Spleen (tissue), 13 donors: ENCODE results near the gene DEF6. TPM values are rescaled to one million over a fixed set of nuclear protein-coding genes. Genes with fewer than 3 reads are reported as not detected.

Experiments
- DNase-seq: peaks from one replicate; pipeline ENCODE4 v3.0.0-alpha.2; 2020
- H3K27ac ChIP-seq, 8 donors: fragments of 200-600 bp; sonication (generic) in 7 of 8; 1 replicate in 4 of 8; 2 replicates in 4 of 8; pipeline versions ENCODE4 v1.5.0 to v1.8.0; 2016 to 2021; ENCODE audit warnings: inconsistent platforms in 4 of 8, mild to moderate bottlenecking in 4 of 8, moderate library complexity in 1 of 8
- H3K27me3 ChIP-seq, 7 donors: fragments of 200-600 bp; sonication (generic) in 6 of 7; replicated peaks in 1 of 7; 1 replicate in 4 of 7; 2 replicates in 3 of 7; pipeline versions ENCODE4 v1.5.0 to v1.8.0; 2016 to 2021; ENCODE audit warnings: inconsistent platforms in 3 of 7, mild to moderate bottlenecking in 1 of 7
- H3K36me3 ChIP-seq, 6 donors: fragments of 200-600 bp; sonication (generic) in 5 of 6; 1 replicate in 4 of 6; 2 replicates in 2 of 6; pipeline versions ENCODE4 v1.5.0 to v1.8.0; 2016 to 2021; ENCODE audit warnings: inconsistent platforms in 2 of 6
- H3K4me1 ChIP-seq, 6 donors: fragments of 200-600 bp; sonication (generic) in 5 of 6; 1 replicate in 3 of 6; 2 replicates in 3 of 6; pipeline versions ENCODE4 v1.5.0 to v1.8.0; 2016 to 2021; ENCODE audit warnings: inconsistent platforms in 3 of 6
- H3K4me3 ChIP-seq, 8 donors: fragments of 200-600 bp; sonication (generic) in 7 of 8; 1 replicate in 4 of 8; 2 replicates in 4 of 8; pipeline versions ENCODE4 v1.5.0 to v1.8.0; 2016 to 2021; ENCODE audit warnings: inconsistent platforms in 4 of 8, mild to moderate bottlenecking in 4 of 8, moderate library complexity in 2 of 8
- H3K9me3 ChIP-seq, 8 donors: fragments of 200-600 bp; sonication (generic) in 7 of 8; 1 replicate in 4 of 8; 2 replicates in 4 of 8; pipeline versions ENCODE4 v1.5.0 to v1.8.0; 2016 to 2021; ENCODE audit warnings: inconsistent platforms in 4 of 8
- CTCF ChIP-seq, 11 experiments: fragments of 200-600 bp in 7 of 11; fragments of 450-650 bp in 4 of 11; sonication (generic) in 4 of 11; IDR thresholded peaks in 8 of 11; conservative IDR thresholded peaks in 3 of 11; 1 replicate in 7 of 11; 2 replicates in 4 of 11; pipeline versions ENCODE4 v1.4.0 to v1.8.0; 2016 to 2021; ENCODE audit warnings: antibody characterized with exemption in 11 of 11, inconsistent platforms in 4 of 11, mild to moderate bottlenecking in 1 of 11
- POLR2A ChIP-seq, 3 donors: fragments of 450-650 bp; IDR thresholded peaks; one replicate each; pipeline ENCODE4 v1.5.1; 2017; ENCODE audit warnings: antibody characterized with exemption in 3 of 3, mild to moderate bottlenecking in 1 of 3
- POLR2AphosphoS5 ChIP-seq, 3 donors: sonication (generic); formaldehyde crosslinking; IDR thresholded peaks; one replicate each; pipeline ENCODE4 v1.5.1; 2017; ENCODE audit warnings: antibody characterized with exemption in 3 of 3
- WGBS, 5 donors: extraction: QIAGEN DNeasy Blood & Tissue Kit in 3 of 5; methylation state at CpG; one replicate each; pipeline versions ENCODE4 v1.1.5 to v1.1.7; 2013 to 2018; 5-methylcytosine and 5-hydroxymethylcytosine counted together
- intact Hi-C: fragments of 100-400 bp; cut with DNase I; formaldehyde crosslinking; loops from one replicate; pipeline ENCODE4 v1.15.0; 2023; ENCODE audit warnings: low total_unique reads
- long read RNA-seq, 2 donors: transcript quantifications; one replicate each; lab custom pipeline, GENCODE V29; 2026
- polyA plus RNA-seq, 3 donors: library from polyadenylated mRNA; stranded (reverse); fragments of 200-250 nt; gene quantifications; one replicate each; pipeline ENCODE4 v1.2.1, GENCODE V29; 2013
- total RNA-seq, 7 donors: library from RNA; depleted of rRNA in 3 of 7; stranded (reverse); fragments of >200 nt in 3 of 7; fragmentation: NEBNext Ultra II Directional in 4 of 7; extraction: Animal tissue kit (Norgen Biotek cat#: 25700) in 4 of 7; gene quantifications; one replicate each; pipeline versions ENCODE4 v1.1.0 to v1.2.1, GENCODE V29; 2016 to 2021
- donor health status: healthy with polysubstance abuse.
- donor health status: DM: no; HTN: no; CAD: no; lungs with moderate emphysema.
- donor health status: DM: no; HTN: no; CAD: no.
- donor health status: Bipolar disorder and iron deficiency.
- donor health status: healthy.
- donor health status: DM: no; HTN: no; CAD: no.
- donor health status: DM: yes; HTN: yes; CAD: no.

Gene DEF6
- total RNA-seq = 10 to 100 TPM; 57.9 to 89.0 (median 72.1) TPM
- 100 to 1,000 TPM in 1 of 3 donors, 10 to 100 TPM in 2; 63.2 to 132 (median 74.3) TPM for polyA plus RNA-seq
- long read RNA-seq, donor 1, partial matches to known transcripts = 0 of 4 reads
- long read RNA-seq, donor 1, other reads (novel, unspliced or antisense) = 0 of 4 reads
- long read RNA-seq, donor 2, transcript DEF6-201 (11 exons, 2,262 nt) = major isoform, 6 of 11 reads
- long read RNA-seq, donor 2, partial matches to known transcripts = 5 of 11 reads
- long read RNA-seq, donor 2, other reads (novel, unspliced or antisense) = 0 of 11 reads

GRCh38 chr6:35297601-35298481 is at the start of gene DEF6:
Gene DEF6, plus strand, starts transcription at chr6:35297818. Its CDS starts 39 bp downstream, at chr6:35297857.
- H3K4me1 ChIP-seq = peaks cover 40 to 69% (median 61%) of the 10 kb centered on the region in 6 donors

DNA sequence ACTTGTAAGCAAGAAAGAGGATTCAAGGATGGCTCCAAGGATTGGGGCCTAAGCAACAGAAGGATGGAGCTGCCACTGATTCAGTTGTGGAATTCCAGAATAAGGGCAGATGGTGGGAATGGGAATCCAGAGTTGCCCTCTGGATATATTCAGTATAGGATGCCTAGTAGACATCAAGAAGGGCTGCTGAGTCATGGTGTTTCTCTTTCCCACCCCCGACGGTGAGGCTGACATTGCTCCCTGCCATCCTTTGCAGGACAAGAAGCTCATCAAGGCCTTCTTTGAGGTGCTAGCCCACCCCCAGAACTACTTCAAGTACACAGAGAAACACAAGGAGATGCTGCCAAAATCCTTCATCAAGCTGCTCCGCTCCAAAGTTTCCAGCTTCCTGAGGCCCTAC is 49.3 kb upstream of the DEF6 start:
- intact Hi-C loops = no loop called here
- Histone ChIP-seq H3K4me1 (peaks cover 0 to 6% (median 0%) of the 10 kb centered on the region in 6 donors), H3K27ac (no peak overlapping the region), H3K4me3 (no peak overlapping the region), H3K27me3 (no peaks in the 10 kb centered on the region), H3K9me3 (no peaks in the 10 kb centered on the region), H3K36me3 (peaks cover 0 to 31% (median 3%) of the 10 kb centered on the region in 6 donors)
- WGBS, 5 donors = 38 to 66% (median 45%) methylated on average over 3 of the region's 3 CpGs
- no peak for TF ChIP-seq POLR2AphosphoS5 (IDR thresholded peaks at IDR 0.05)
- TF ChIP-seq CTCF (IDR thresholded peaks at IDR 0.05 in 8 of 11, conservative IDR thresholded peaks at IDR 0.05 in 3 of 11) = no peak
- TF ChIP-seq POLR2A (IDR thresholded peaks at IDR 0.05) = no peak
- DNase-seq = no peak

More at GRCh38 chr6:35297601-35298481, at the start of gene DEF6:
- H3K4me3 ChIP-seq = peak within 1 kb of the TSS; percentile 49 to 83 (median 68)
- peak; percentile 97 for DNase-seq
- no peaks in the 10 kb centered on the region for H3K9me3 ChIP-seq
- H3K36me3 ChIP-seq = peaks cover 3 to 40% (median 30%) of the 10 kb centered on the region in 6 donors
- TF ChIP-seq POLR2A (IDR thresholded peaks at IDR 0.05) (peak in 1 of 3 donors; percentile 16), POLR2AphosphoS5 (IDR thresholded peaks at IDR 0.05) (peak; percentile 90 to 94 (median 90)), CTCF (IDR thresholded peaks at IDR 0.05 in 8 of 11, conservative IDR thresholded peaks at IDR 0.05 in 3 of 11) (peak; percentile 78 to 93 (median 91))
- intact Hi-C loops = no loop called here
- 7 to 14% (median 9%) methylated on average over 23 to 35 of the region's 35 CpGs for WGBS, 5 donors
- H3K27me3 ChIP-seq = no peaks in the 10 kb centered on the region
- peak within 1 kb of the TSS; percentile 83 to 98 (median 94) for H3K27ac ChIP-seq

GRCh38 chr6:35248965-35249364 is 48.7 kb upstream of the DEF6 start:
- no peak for TF ChIP-seq POLR2AphosphoS5 (IDR thresholded peaks at IDR 0.05)
- no peak for TF ChIP-seq POLR2A (IDR thresholded peaks at IDR 0.05)
- no peak for TF ChIP-seq CTCF (IDR thresholded peaks at IDR 0.05 in 8 of 11, conservative IDR thresholded peaks at IDR 0.05 in 3 of 11)
- Histone ChIP-seq H3K4me3 (no peak overlapping the region), H3K4me1 (peaks cover 0 to 6% (median 0%) of the 10 kb centered on the region in 6 donors), H3K27me3 (no peaks in the 10 kb centered on the region), H3K27ac (no peak overlapping the region), H3K36me3 (peaks cover 0 to 24% (median 3%) of the 10 kb centered on the region in 6 donors), H3K9me3 (no peaks in the 10 kb centered on the region)
- WGBS, 5 donors = 81 to 87% (median 86%) methylated on average over 3 of the region's 3 CpGs
- no peak for DNase-seq
- intact Hi-C loops = no loop called here
